NCI-H2227 (cell line): ENCODE data around the gene SRPX2.
"Not testable (repeated sequence)": the region's sequence is repeated elsewhere in the genome, so short reads cannot be mapped to it uniquely, and the experiment has no call there.

Experiments used
- DNase-seq: peaks from one replicate; lab custom pipeline; 2025; ENCODE audit not compliant: unreplicated experiment; lab: John Stamatoyannopoulos, UW

The SRPX2 gene

DNA sequence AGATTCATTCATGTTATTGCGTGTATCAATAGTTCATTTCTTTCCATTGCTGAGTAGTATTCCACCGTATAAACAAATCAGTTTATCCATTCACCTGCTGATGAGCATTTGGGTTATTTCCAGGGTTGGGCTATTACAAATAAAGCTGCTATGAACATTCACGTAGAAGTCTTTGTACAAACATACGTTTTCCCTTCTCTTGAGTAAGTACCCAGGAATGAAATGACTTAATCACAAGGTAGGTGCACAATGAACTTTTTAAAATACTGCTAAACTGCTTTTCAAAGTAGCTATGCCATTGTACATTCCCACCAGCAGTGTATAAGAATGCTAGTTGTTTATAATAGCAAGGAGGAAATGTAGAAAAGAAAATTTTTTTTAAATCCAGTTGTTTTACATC lies 52.0 kb downstream of the SRPX2 start:
- no peak for DNase-seq

GRCh38 chrX:100696699-100697351 lies 52.8 kb downstream of the SRPX2 start:
- DNase-seq: no peak

GRCh38 chrX:100698551-100698950 lies 54.6 kb downstream of the SRPX2 start:
- no peak for DNase-seq

- no peak for DNase-seq
These were observed 56.8 kb downstream of the SRPX2 start for GRCh38 chrX:100700809-100701208.

DNA sequence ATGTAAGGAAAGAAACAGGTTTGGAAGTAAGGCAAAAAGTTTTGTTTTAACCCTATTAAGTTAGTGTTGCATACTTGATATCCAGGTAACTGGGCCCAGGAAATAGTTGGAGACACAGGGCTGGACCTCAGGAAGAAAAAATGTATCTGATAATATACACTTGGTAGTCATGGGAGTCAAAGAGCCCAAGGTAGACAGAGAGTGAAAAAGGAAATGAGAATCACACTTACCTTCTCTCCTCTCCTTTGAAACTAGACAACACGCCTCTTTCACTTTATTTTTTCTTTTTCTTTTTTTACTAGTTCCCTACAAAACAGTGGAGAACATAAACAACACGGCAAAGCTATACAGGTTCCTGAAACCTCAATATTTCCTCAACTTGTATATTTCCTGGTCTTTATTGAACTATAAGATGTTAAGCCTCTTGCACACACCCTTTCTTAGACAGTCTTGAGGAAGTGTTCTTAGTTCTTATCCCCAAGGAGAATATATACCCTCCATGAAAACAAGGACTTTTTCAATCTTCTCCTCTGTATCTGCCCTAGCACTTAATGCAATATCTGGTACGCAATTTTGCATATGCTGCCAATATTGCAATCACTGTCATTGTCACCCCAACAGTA lies 60.7 kb downstream of the SRPX2 start:
- no peak for DNase-seq

- peak; percentile 24 for DNase-seq
These were observed 66.8 kb downstream of the SRPX2 start for GRCh38 chrX:100710816-100711215.

GRCh38 chrX:100717363-100717762 lies 73.4 kb downstream of the SRPX2 start:
- peak; percentile 50 for DNase-seq

- no peak for DNase-seq
These were observed 75.1 kb downstream of the SRPX2 start for GRCh38 chrX:100719139-100719538.

DNA sequence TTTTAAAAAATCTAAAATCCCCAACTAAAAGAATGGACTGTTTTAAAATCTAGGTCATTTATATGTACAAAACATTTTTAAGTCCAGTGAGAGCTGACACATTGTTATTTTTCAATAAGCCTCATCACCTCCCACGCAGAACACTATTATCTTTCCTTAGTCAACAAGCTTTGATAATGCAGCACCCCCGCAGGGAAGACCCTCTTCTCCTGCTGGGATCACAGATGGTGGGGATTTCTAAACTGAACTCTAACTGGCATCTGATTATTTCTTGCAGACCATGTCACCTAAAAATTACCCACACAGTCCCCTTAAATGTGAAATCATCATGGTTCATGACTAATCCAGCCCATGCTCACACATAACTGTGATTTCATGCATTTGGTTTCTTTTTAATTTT lies 76.3 kb downstream of the SRPX2 start:
- DNase-seq: peak; percentile 85

DNA sequence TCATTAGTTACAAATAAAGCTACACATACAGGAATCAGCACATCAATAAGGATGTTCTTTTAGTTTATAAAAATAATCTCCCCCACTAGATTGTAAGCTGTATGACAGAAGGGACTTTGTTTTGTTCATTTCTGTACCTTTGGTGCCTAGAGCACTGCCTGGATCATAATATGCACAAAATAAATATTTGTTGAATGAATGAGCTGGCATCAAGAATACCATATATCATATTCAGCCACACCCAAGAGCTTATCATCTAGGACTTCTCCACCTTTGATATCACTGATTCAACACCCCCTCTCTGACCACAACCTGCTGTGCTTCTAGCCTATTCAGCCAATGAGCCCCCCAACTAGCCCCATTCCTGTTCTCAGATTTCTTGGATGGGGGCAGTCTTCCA lies 77.3 kb downstream of the SRPX2 start:
- DNase-seq: no peak

DNA sequence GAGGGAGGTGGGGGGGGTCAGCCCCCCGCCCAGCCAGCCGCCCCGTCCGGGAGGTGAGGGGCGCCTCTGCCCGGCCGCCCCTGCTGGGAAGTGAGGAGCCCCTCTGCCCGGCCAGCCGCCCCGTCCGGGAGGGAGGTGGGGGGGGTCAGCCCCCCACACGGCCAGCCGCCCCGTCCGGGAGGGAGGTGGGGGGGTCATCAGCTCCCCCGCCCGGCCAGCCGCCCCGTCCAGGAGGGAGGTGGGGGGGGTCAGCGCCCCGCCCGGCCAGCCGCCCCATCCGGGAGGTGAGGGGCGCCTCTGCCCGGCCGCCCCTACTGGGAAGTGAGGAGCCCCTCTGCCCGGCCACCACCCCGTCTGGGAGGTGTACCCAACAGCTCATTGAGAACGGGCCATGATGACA lies 80.0 kb downstream of the SRPX2 start:
- not testable (repeated sequence) for DNase-seq
